ENCODE data around the gene GANC. TPM values are rescaled to one million over a fixed set of nuclear protein-coding genes. Genes with fewer than 3 reads are reported as not detected.

Gene GANC
- total RNA-seq, 1 experiment from 2014 or later, result 12.6 TPM

- peaks cover 2% of the 10 kb centered on the region for H3K27me3 Mint-ChIP-seq (ENCODE audit: insufficient read depth, unreplicated experiment)
- no peaks in the 10 kb centered on the region for H3K36me3 Mint-ChIP-seq (ENCODE audit: insufficient read depth, unreplicated experiment)
- POLR2A ChIA-PET, result no interaction called here
- H3K4me3 ChIP-seq (ENCODE audit: low read depth, low read length), result no peak overlapping the region
- H3K4me1 Mint-ChIP-seq (ENCODE audit: low read depth, unreplicated experiment), result no peaks in the 10 kb centered on the region
- H3K9me3 ChIP-seq, result no peaks in the 10 kb centered on the region
- no peaks in the 10 kb centered on the region for H3K9me3 Mint-ChIP-seq (ENCODE audit: unreplicated experiment)
- intact Hi-C loops (cut with micrococcal nuclease; ENCODE audit: unreplicated experiment), result no loop called here
- H3K36me3 ChIP-seq (ENCODE audit: control insufficient read depth, insufficient read depth, low read length), result no peaks in the 10 kb centered on the region
- CTCF ChIA-PET, result no interaction called here
- H3K4me1 ChIP-seq, result no peaks in the 10 kb centered on the region
- no TSS peak for BruUV-seq (replicated peaks)
- no peaks in the 10 kb centered on the region for H3K27me3 ChIP-seq (replicated peaks; ENCODE audit: control insufficient read depth, insufficient read depth, low read length)
- H3K4me3 Mint-ChIP-seq (ENCODE audit: unreplicated experiment), result no peak overlapping the region
- DNase-seq, result no peak
- TF ChIP-seq, protein P1, sequence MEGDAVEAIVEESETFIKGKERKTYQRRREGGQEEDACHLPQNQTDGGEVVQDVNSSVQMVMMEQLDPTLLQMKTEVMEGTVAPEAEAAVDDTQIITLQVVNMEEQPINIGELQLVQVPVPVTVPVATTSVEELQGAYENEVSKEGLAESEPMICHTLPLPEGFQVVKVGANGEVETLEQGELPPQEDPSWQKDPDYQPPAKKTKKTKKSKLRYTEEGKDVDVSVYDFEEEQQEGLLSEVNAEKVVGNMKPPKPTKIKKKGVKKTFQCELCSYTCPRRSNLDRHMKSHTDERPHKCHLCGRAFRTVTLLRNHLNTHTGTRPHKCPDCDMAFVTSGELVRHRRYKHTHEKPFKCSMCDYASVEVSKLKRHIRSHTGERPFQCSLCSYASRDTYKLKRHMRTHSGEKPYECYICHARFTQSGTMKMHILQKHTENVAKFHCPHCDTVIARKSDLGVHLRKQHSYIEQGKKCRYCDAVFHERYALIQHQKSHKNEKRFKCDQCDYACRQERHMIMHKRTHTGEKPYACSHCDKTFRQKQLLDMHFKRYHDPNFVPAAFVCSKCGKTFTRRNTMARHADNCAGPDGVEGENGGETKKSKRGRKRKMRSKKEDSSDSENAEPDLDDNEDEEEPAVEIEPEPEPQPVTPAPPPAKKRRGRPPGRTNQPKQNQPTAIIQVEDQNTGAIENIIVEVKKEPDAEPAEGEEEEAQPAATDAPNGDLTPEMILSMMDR (IDR thresholded peaks at IDR 0.05; ENCODE audit: insufficient read depth in 1 of 2, low read depth in 1 of 2, low read length in 1 of 2, severe bottlenecking in 1 of 2, unreplicated experiment in 1 of 2), result no peak
- H3K27ac Mint-ChIP-seq (ENCODE audit: unreplicated experiment), result no peak overlapping the region
These were observed 87.0 kb downstream of the GANC start for GRCh38 chr15:42359985-42360384.

- no peak overlapping the region for H3K27ac Mint-ChIP-seq (ENCODE audit: unreplicated experiment)
- CTCF ChIA-PET, result no interaction called here
- no TSS peak for BruUV-seq (replicated peaks)
These were observed 87.6 kb downstream of the GANC start for GRCh38 chr15:42360535-42361112.

GRCh38 chr15:42363487-42363886 lies 90.5 kb downstream of the GANC start:
- no peak overlapping the region for H3K27ac Mint-ChIP-seq (ENCODE audit: unreplicated experiment)
- H3K27me3 ChIP-seq (replicated peaks; ENCODE audit: control insufficient read depth, insufficient read depth, low read length), result no peaks in the 10 kb centered on the region
- peaks cover 5% of the 10 kb centered on the region for H3K27me3 Mint-ChIP-seq (ENCODE audit: insufficient read depth, unreplicated experiment)
- no TSS peak for BruUV-seq (replicated peaks)
- 0 out of 2 replicates have a peak, but pooled peaks cover 2% of the 10 kb centered on the region for H3K9me3 ChIP-seq
- no peaks in the 10 kb centered on the region for H3K4me1 Mint-ChIP-seq (ENCODE audit: low read depth, unreplicated experiment)
- ChIA-PET POLR2A (no interaction called here), CTCF (no interaction called here)
- DNase-seq, result no peak
- H3K9me3 Mint-ChIP-seq (ENCODE audit: unreplicated experiment), result no peaks in the 10 kb centered on the region
- intact Hi-C loops (cut with micrococcal nuclease; ENCODE audit: unreplicated experiment), result no loop called here
- no peak overlapping the region for H3K4me3 Mint-ChIP-seq (ENCODE audit: unreplicated experiment)
- no peaks in the 10 kb centered on the region for H3K36me3 Mint-ChIP-seq (ENCODE audit: insufficient read depth, unreplicated experiment)
- TF ChIP-seq, protein P1 (IDR thresholded peaks at IDR 0.05; ENCODE audit: insufficient read depth in 1 of 2, low read depth in 1 of 2, low read length in 1 of 2, severe bottlenecking in 1 of 2, unreplicated experiment in 1 of 2), result no peak
- H3K4me3 ChIP-seq (ENCODE audit: low read depth, low read length), result no peak overlapping the region
- H3K4me1 ChIP-seq, result no peaks in the 10 kb centered on the region
- no peaks in the 10 kb centered on the region for H3K36me3 ChIP-seq (ENCODE audit: control insufficient read depth, insufficient read depth, low read length)

More at GRCh38 chr15:42360535-42361112, 87.6 kb downstream of the GANC start:
- TF ChIP-seq, protein P1 (IDR thresholded peaks at IDR 0.05; ENCODE audit: insufficient read depth in 1 of 2, low read depth in 1 of 2, low read length in 1 of 2, severe bottlenecking in 1 of 2, unreplicated experiment in 1 of 2), result no peak
- Mint-ChIP-seq H3K9me3 (ENCODE audit: unreplicated experiment) (no peaks in the 10 kb centered on the region), H3K27me3 (ENCODE audit: insufficient read depth, unreplicated experiment) (peaks cover 2% of the 10 kb centered on the region), H3K36me3 (ENCODE audit: insufficient read depth, unreplicated experiment) (no peaks in the 10 kb centered on the region), H3K4me3 (ENCODE audit: unreplicated experiment) (no peak overlapping the region), H3K4me1 (ENCODE audit: low read depth, unreplicated experiment) (no peaks in the 10 kb centered on the region)
- no peaks in the 10 kb centered on the region for H3K36me3 ChIP-seq (ENCODE audit: control insufficient read depth, insufficient read depth, low read length)
- intact Hi-C loops (cut with micrococcal nuclease; ENCODE audit: unreplicated experiment), result no loop called here
- no peaks in the 10 kb centered on the region for H3K4me1 ChIP-seq
- H3K27me3 ChIP-seq (replicated peaks; ENCODE audit: control insufficient read depth, insufficient read depth, low read length), result no peaks in the 10 kb centered on the region
- no peaks in the 10 kb centered on the region for H3K9me3 ChIP-seq
- POLR2A ChIA-PET, result no interaction called here
- no peak for DNase-seq
- no peak overlapping the region for H3K4me3 ChIP-seq (ENCODE audit: low read depth, low read length)
